22Rv1 (cell line): Measurements from ENCODE around the gene TRMU.

Experiments
- ZFX ChIP-seq: fragments of 450-650 bp; IDR thresholded peaks from 2 replicates; pipeline ENCODE4 v1.6.1; 2017; ENCODE audit warnings: antibody characterized with exemption, borderline replicate concordance
- TF ChIP-seq, protein P1 (sequence below): fragments of 450-650 bp; IDR thresholded peaks from 2 replicates; pipeline ENCODE4 v1.5.1; 2017; ENCODE audit warnings: mild to moderate bottlenecking

DNA sequence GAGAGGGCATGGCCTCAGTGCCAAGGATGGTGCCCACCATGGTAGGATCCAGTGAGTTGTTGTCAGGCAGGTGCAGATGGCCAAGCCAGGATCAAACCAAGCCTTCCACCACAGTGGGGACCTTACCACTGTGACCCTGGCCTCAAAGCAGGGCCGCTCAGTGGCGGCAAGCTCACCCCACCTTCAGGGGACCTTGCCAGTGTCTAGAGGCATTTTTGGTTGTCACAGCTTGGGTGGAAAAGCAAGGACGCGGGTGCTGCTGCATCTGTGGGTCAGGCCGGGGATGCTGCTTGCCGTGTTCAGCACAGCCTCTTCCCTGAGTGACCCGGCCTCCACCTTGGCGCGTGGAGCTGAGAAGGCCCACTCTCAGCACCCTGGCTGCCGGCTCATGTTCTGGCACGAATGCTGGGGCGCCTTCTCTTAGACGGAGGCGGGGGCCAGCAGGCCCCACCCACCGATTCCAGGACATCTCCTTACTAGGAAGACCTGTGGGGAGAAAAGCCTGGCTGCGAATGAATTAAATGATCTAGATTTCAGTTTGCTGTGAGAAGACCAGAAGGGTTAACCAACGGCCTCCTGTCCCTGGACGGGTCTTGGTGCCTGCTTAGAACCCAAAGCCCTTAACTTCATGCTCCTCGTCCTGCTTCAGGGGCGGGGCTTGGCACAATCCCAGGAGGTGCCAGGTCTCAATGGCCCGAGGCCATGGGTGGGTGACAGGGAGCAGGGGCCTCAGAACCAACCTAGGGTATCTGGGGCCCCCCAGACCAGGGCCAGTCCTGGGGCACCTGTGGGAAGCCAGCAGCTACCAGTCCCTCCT is 18.9 kb downstream of the TRMU start:
- TF ChIP-seq, protein P1, sequence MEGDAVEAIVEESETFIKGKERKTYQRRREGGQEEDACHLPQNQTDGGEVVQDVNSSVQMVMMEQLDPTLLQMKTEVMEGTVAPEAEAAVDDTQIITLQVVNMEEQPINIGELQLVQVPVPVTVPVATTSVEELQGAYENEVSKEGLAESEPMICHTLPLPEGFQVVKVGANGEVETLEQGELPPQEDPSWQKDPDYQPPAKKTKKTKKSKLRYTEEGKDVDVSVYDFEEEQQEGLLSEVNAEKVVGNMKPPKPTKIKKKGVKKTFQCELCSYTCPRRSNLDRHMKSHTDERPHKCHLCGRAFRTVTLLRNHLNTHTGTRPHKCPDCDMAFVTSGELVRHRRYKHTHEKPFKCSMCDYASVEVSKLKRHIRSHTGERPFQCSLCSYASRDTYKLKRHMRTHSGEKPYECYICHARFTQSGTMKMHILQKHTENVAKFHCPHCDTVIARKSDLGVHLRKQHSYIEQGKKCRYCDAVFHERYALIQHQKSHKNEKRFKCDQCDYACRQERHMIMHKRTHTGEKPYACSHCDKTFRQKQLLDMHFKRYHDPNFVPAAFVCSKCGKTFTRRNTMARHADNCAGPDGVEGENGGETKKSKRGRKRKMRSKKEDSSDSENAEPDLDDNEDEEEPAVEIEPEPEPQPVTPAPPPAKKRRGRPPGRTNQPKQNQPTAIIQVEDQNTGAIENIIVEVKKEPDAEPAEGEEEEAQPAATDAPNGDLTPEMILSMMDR, result no peak
- TF ChIP-seq ZFX, result no peak
